Measurements from ENCODE around the gene KRTAP1-4.

Gene KRTAP1-4

GRCh38 chr17:41015454-41015853 lies 14.5 kb downstream of the KRTAP1-4 start:
- H3K4me1 ChIP-seq (ENCODE audit: control insufficient read depth, low read length): no peaks in the 10 kb centered on the region
- H3K9me2 ChIP-seq (replicated peaks; ENCODE audit: control insufficient read depth, low read length): no peaks in the 10 kb centered on the region
- H3K27ac ChIP-seq (ENCODE audit: low read depth, low read length): no peak overlapping the region
- no peak overlapping the region for H3K4me3 ChIP-seq (ENCODE audit: low read length)
- no peaks in the 10 kb centered on the region for H3K79me2 ChIP-seq (ENCODE audit: control insufficient read depth, low read length)
- H3F3A ChIP-seq (ENCODE audit: control insufficient read depth, insufficient read depth): no peaks in the 10 kb centered on the region
- H3K9me3 ChIP-seq (ENCODE audit: control insufficient read depth, insufficient read depth, low read length): no peaks in the 10 kb centered on the region
- TF ChIP-seq CTCF (IDR thresholded peaks at IDR 0.05; ENCODE audit: low read depth, low read length, poor library complexity, severe bottlenecking): no peak
- TF ChIP-seq EZH2phosphoT487 (IDR thresholded peaks at IDR 0.05; ENCODE audit: borderline replicate concordance, low read length): no peak
- H4K20me1 ChIP-seq (ENCODE audit: control insufficient read depth, insufficient read depth, low read depth, low read length): no peaks in the 10 kb centered on the region
- H3K36me3 ChIP-seq (ENCODE audit: control insufficient read depth, low read length): no peaks in the 10 kb centered on the region
- no peaks in the 10 kb centered on the region for H3K27me3 ChIP-seq (ENCODE audit: control insufficient read depth, low read length)
- H3K4me2 ChIP-seq (ENCODE audit: low read length): no peak overlapping the region

GRCh38 chr17:41013606-41014005 lies 16.4 kb downstream of the KRTAP1-4 start:
- H3K9me3 ChIP-seq (ENCODE audit: control insufficient read depth, insufficient read depth, low read length): no peaks in the 10 kb centered on the region
- H3K4me3 ChIP-seq (ENCODE audit: low read length): no peak overlapping the region
- no peaks in the 10 kb centered on the region for H3K4me1 ChIP-seq (ENCODE audit: control insufficient read depth, low read length)
- H4K20me1 ChIP-seq (ENCODE audit: control insufficient read depth, insufficient read depth, low read depth, low read length): no peaks in the 10 kb centered on the region
- TF ChIP-seq CTCF (IDR thresholded peaks at IDR 0.05; ENCODE audit: low read depth, low read length, poor library complexity, severe bottlenecking) (no peak), EZH2phosphoT487 (IDR thresholded peaks at IDR 0.05; ENCODE audit: borderline replicate concordance, low read length) (no peak)
- no peaks in the 10 kb centered on the region for H3K27me3 ChIP-seq (ENCODE audit: control insufficient read depth, low read length)
- no peak overlapping the region for H3K4me2 ChIP-seq (ENCODE audit: low read length)
- H3K79me2 ChIP-seq (ENCODE audit: control insufficient read depth, low read length): no peaks in the 10 kb centered on the region
- no peaks in the 10 kb centered on the region for H3F3A ChIP-seq (ENCODE audit: control insufficient read depth, insufficient read depth)
- H3K9me2 ChIP-seq (replicated peaks; ENCODE audit: control insufficient read depth, low read length): no peaks in the 10 kb centered on the region
- no peak overlapping the region for H3K27ac ChIP-seq (ENCODE audit: low read depth, low read length)
- H3K36me3 ChIP-seq (ENCODE audit: control insufficient read depth, low read length): no peaks in the 10 kb centered on the region

GRCh38 chr17:41013181-41013580 lies 16.8 kb downstream of the KRTAP1-4 start:
- Histone ChIP-seq H3K27me3 (ENCODE audit: control insufficient read depth, low read length) (no peaks in the 10 kb centered on the region), H3K9me2 (replicated peaks; ENCODE audit: control insufficient read depth, low read length) (no peaks in the 10 kb centered on the region), H3K27ac (ENCODE audit: low read depth, low read length) (no peak overlapping the region), H3K36me3 (ENCODE audit: control insufficient read depth, low read length) (no peaks in the 10 kb centered on the region), H3K9me3 (ENCODE audit: control insufficient read depth, insufficient read depth, low read length) (no peaks in the 10 kb centered on the region), H3K4me2 (ENCODE audit: low read length) (no peak overlapping the region), H4K20me1 (ENCODE audit: control insufficient read depth, insufficient read depth, low read depth, low read length) (no peaks in the 10 kb centered on the region), H3F3A (ENCODE audit: control insufficient read depth, insufficient read depth) (no peaks in the 10 kb centered on the region), H3K4me3 (ENCODE audit: low read length) (no peak overlapping the region), H3K79me2 (ENCODE audit: control insufficient read depth, low read length) (no peaks in the 10 kb centered on the region), H3K4me1 (ENCODE audit: control insufficient read depth, low read length) (no peaks in the 10 kb centered on the region)
- TF ChIP-seq EZH2phosphoT487 (IDR thresholded peaks at IDR 0.05; ENCODE audit: borderline replicate concordance, low read length) (no peak), CTCF (IDR thresholded peaks at IDR 0.05; ENCODE audit: low read depth, low read length, poor library complexity, severe bottlenecking) (no peak)
